HG03066 (cell line): ENCODE measurements around the gene TMX2.
"Not testable (repeated sequence)": the region's sequence is repeated elsewhere in the genome, so short reads cannot be mapped to it uniquely, and the experiment has no call there.

Experiments used
- ATAC-seq: cut with Tn5 transposase; IDR thresholded peaks from one replicate; pipeline ENCODE4 v1.9.1; 2021; ENCODE audit warnings: low read depth; ENCODE audit not compliant: unreplicated experiment

TMX2 gene

DNA sequence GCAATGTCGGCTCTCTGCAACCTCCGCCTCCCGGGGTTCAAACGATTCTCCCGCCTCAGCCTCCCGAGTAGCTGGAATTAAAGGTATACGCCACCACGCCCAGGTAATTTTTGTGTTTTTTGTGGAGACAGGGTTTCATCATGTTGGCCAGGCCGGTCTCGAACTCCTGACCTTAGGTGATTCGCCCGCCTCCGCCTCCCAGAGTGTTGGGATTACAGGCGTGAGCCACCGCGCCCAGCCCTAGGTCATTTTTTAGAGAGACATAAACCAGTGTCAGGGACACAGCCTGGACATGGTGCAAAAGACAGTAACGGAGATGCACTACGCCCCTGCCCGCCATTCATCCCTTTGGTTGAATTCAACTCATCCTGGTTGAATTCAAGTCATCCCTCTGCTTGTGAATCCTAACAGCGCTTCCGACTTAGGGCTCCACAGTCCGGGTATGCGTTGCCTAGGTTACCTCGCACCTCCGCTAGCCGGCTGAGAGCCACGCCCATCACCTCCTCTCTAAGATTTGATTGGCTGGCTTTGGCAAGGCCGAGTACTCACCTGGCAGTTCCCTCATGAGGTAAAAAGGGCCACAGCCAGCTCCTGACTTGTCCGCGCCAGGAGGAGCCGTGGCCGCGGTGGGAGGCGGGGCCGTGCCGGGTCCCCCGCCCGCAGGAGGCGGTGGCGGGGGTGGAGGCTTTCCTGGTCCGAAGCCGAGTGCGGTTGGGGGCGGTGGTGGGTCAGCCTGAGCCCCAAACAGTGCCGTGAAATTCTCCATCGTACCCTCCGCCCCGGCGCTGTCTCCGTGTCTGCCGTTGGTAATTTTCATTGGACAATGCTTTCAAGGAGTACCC, 758 bp upstream of the TMX2 start, which contains the start of gene MED19:
MED19 (minus strand) TSS at position 802 of the 842 bp plus-strand sequence; CDS start at position 766, 36 bp downstream.
- ATAC-seq = peak; percentile 44

- ATAC-seq = no peak
Observed at GRCh38 chr11:57713835-57714234, 1.4 kb downstream of the TMX2 start.

DNA sequence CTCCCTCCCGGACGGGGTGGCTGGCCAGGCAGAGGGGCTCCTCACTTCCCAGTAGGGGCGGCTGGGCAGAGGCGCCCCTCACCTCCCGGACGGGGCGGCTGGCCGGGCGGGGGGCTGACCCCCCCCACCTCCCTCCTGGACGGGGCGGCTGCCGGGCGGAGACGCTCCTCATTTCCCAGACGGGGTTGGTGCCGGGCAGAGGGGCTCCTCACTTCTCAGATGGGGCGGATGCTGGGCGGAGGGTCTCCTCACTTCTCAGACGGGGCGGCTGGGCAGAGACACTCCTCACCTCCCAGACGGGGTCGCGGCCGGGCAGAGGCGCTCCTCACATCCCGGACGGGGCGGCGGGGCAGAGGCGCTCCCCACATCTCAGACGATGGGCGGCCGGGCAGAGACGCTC, 4.3 kb downstream of the TMX2 start:
- not testable (repeated sequence) for ATAC-seq

DNA sequence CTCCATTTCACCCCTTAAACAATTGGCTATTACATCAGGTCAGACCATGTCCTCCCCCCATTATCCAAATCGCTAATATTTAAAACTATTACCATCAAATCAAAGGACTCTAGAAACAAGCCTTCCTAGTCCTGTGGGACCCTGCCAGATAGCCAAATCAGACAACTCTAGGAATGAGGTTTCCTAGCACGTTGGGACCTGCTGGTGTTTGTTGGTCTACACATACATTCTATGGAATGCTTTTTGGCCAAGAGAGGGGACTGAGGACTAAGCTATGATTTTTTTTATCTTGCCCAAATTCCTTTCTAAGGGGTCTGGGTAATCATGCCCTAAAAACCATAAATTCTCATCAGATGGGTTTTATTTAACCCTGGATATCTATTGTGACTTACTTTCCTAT, 14.8 kb downstream of the TMX2 start:
- ATAC-seq = no peak

DNA sequence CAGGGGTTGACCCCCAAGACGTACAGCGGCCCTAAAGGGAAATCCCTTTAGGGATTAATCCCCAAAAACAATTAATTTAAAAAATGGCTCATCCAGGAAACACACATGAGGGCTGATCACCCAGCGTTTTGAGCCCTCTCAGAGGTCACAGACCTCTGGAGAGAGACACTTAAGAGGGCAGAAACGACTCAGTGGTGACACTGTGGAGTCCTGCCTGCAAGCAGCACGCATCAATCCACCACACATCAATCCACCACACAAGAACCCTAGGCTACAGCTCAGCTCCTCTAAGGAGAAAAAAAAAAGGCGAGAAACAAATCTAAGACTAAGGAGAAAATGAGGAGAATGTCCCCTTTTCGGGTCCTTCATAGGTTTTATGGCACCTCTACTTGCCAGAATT, 16.4 kb downstream of the TMX2 start:
- ATAC-seq = no peak

- ATAC-seq = no peak
Observed at GRCh38 chr11:57729479-57729878, 17.1 kb downstream of the TMX2 start.

DNA sequence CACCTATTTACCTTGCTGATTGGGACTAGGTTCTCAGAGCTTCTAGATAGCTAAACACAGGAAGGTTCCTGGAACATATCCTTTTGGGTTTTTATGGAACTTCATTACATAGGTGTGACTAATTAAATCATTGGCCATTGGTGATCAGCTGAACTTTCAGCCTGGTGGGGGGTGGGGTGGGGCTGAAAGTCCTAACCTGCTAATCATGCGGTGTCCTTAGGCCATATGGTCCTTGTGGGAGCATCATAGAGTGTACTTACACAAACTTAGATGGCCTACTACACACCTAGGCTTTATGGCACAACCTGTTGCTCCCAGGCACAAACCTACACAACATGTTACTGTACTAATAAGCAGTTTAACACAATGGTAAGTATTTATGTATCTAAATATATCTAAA, 20.3 kb downstream of the TMX2 start:
- ATAC-seq = no peak

DNA sequence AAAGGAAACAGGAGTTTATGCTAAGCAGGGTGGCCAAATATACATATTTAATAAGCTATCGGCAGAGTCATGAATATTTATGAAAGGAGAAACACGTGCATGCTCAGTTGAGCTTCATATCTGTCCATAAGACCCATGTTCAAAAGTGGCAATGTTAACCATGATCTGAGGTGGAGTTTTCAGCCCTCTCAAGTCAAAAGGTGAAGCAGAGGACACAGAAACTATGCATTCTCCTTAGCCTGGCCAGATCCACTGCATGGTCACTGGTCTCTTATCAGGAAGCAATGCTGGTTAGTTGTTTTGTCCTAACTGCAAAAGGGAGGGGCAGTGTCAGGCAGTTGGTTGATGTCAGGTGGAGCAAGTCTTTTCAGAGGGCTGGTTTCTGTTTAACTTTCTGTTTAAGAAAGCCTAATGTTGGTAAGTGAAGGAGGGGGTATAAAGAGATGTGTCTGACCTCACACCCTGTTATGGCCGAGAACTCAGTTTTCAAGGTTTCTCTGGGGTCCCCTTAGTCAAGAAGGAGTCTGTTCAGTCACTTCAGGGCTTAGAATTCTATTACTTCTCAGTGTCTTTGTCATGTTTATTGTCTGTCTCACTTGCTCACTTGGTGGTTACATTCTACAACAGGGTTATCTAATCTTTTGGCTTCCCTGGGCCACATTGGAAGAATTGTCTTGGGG, 23.4 kb downstream of the TMX2 start:
- ATAC-seq = no peak

- peak; percentile 85 for ATAC-seq
Observed at GRCh38 chr11:57741132-57742086, 29.0 kb downstream of the TMX2 start, which contains the start of gene SELENOH. TSS of gene SELENOH (plus strand) at chr11:57741491. CDS start at chr11:57741596, 105 bp downstream.

DNA sequence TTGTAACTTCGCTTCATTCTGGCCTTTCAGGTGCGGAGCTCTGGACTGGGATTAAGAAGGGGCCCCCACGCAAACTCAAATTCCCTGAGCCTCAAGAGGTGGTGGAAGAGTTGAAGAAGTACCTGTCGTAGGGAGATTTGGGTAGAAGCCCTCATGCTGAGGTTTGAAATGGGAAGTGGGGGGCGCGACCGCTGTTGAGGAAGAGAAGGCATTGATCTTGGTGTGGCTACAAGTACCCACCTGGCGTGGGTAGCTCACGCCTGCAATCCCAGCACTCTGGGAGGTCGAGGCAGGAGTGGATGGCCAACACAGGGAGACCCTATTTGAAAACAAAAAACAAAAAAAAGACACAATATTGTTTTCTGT, 29.7 kb downstream of the TMX2 start:
- ATAC-seq = no peak

GRCh38 chr11:57744357-57744756, 32.0 kb downstream of the TMX2 start:
- no peak for ATAC-seq

GRCh38 chr11:57745206-57745605, 32.8 kb downstream of the TMX2 start:
- no peak for ATAC-seq

- ATAC-seq = no peak
Observed at GRCh38 chr11:57746920-57747319, 34.5 kb downstream of the TMX2 start.

DNA sequence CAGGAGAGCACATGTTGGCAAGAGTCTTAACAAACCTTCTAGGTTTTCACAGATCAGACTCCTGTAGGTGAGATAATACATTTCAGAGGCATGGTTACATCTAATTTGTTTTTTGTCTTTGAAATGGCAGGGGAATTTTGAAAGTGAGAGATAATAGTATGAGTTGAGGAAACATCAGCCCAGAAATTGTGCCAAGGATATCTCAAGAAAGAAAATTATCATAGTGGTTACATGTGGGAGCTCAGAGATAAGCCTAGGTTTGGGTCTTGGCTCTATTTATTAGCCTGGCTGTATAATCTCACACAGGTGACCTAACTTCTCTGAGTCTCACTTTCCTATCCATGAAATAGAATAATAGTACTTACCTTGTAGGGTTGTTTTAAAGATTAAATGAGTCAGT, 38.8 kb downstream of the TMX2 start:
- no peak for ATAC-seq

DNA sequence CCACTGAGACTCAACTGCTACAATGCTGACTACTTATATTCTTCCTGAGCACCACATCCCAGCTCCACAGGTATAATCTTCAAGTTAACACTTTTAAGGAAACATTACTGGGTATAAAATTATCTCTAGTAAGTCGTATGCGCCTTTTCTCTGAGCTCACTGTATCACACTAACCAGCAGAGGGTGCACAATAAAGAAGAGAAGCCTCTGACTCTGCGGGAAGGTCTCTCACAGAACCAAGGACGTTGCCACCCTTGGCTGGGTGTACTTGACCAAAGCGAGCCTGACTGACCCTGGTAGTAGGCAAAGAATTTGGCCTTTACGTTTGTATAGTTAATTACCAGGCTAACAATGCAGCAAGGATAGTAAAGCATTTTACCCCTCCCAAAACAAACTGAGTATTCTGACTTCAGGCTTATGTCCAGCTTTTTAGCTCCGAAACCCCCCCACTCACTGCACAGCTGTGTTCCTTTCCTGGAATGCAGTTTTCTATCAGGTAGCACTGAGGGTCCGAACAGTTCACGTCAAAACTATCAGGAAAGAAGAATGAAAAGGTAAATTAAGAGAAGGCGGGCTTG, 39.4 kb downstream of the TMX2 start, which contains the start of gene BTBD18:
BTBD18 (minus strand) TSS at position 144 of the 578 bp plus-strand sequence. CDS start 631 bp downstream, outside the sequence.
- no peak for ATAC-seq

DNA sequence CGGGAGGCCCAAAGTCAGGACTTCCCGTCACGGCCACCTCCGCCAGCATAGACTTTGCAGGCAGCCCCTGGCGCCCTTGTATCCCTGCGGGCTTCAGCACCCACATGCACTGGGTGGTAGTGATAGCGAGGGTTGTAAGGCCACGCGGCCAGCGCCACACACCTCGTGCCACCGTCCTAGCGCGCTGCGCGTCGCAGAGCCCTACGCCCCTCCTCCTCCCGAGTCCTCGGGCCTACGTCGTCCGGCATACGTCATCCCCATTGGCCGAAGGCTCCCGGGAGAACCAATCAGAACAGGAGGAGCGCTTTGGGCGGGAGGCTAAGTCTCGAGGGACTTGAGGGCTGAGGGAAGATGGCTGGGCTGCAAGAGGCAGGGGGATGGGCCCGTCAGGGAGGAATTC, 40.6 kb downstream of the TMX2 start:
- ATAC-seq = no peak

GRCh38 chr11:57758174-57758573, 45.8 kb downstream of the TMX2 start:
- no peak for ATAC-seq

- peak; percentile 91 for ATAC-seq
Observed at GRCh38 chr11:57761301-57762234, 49.2 kb downstream of the TMX2 start, which contains the start of gene CTNND1. TSS of gene CTNND1 (plus strand) at chr11:57761802. CDS start at chr11:57791479, 29,677 bp downstream.

DNA sequence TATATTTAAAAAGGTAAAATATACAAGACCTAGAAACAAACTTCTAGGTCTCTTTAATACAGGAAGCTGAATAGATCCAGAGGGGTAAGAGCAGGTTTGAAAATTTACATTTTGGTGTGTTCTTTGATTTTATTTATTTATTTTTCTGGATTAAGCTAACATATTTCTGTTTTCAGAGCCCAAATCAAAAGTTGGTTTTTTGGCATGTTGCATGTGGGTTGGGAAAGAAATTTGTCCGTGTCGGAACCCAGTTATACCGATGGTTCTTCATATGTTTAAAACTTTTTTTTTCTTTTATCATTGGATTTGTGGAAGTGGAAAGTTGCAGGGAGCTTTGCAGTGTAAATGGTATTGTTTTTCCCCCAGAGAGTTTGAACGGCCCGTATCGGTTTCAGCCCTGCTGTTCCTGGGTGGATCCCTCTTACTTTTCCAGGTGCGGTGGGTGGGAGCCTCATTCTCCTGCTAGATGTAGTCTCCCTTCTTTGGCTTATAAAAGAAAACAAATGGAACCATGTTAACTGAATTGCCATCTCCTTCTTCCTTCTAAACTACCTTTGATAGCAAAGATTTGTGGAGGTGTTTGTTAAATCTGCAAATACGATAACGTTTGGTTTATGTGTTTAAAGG, 50.0 kb downstream of the TMX2 start:
- no peak for ATAC-seq
